GM18526 (cell line): ENCODE results near the gene ROBO2.

Experiments
- POLR2A ChIP-seq: IDR thresholded peaks from 3 replicates; pipeline ENCODE4 v1.6.1; 2011; ENCODE audit not compliant: insufficient read length; ENCODE audit errors: extremely low read depth

Gene ROBO2

DNA sequence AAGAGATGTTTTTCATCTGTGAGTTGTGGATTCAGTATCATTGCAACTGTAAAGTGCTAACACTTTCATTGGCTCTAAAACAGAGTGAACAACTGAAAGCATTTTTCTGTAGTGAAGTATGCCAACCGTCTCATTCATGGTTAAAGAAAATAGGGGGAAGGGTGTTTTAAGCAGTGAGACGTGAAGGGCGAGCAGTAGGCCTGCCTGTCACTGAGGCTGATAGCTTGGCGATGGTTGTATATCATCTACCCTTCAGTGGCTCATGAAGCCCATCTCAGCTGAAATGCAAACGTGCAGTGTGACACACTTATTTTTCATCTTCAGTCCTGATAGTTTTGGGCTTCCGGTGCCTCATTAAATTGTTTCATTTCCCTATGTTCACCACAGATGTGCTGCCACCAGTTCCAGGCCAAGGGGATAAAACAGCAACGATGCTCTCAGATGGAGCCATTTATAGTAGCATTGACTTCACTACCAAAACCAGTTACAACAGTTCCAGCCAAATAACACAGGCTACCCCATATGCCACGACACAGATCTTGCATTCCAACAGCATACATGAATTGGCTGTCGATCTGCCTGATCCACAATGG lies 562.0 kb downstream of the ROBO2 start:
- no peak for TF ChIP-seq POLR2A

DNA sequence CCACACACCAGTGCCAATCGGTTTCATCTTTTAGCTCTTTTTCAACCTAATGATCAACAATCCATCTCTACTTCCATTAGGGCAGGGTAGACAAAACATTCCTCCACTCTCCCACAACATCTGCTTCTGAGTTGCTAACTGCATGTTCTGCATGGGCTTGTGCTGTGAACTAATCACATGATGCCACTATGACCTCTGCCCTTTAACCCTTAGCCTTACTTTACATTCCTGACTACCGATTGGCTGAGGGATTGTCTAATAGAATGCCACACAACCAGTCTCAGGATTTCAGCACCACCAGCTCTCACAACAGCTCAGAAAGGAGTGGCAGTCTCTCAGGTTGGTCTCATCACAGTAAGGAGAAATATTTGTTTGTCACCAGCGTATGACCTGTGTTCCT lies 562.8 kb downstream of the ROBO2 start:
- no peak for TF ChIP-seq POLR2A

DNA sequence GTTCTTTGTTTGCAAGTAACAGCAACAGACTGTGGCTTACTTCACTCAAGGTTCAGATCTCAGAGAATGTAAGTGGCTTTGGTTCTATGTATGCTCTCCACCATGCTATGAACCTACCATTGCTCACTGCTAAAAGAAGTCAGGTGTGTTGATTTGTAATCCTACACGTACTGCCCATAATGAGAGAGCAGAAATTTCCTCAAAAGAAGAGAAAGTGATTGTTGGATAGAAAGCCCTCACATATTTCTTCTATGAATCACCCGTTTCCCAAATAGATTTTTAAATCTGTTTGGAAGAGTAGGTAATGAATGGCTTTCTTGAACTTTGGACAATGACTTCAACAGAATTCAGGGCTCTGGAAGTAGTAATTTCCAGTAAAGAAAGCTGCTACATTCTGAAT lies 565.4 kb downstream of the ROBO2 start:
- no peak for TF ChIP-seq POLR2A

DNA sequence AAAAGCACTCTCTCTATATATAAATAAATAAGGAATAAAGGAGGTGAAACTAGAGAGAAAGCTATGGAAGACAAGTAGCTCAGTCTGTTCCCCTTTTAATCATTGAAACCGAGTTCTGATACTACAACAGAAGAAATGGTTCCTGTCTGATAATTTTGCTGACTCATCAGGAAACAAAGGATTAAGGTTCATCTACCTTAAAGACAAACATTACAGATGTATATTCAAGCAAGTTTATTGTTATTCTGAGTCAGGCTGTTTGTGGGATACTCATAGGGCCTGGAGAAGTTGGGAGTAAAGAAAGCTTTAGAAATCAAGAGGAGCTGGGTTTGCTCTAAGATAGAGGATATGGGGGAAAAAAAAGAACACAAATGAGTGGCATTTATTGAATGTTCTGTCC lies 566.0 kb downstream of the ROBO2 start:
- TF ChIP-seq POLR2A = no peak

DNA sequence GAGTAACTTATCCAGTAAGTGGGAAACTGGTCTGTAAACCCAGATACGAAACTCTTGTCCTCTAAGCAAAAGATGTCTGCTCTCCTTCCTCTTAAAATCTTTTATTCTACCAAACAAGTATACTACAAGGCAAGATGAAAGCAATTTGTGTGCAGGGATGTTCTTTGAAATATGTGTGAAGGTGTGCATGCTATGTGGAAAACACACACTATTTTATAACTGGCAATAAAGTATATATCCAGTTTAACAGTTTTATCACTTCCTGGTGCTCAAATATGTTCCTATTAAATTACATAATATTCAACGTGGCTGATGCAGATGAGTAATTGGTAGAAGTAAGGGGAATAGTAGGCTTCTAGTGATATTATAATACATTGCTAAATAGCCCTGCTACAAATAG lies 566.5 kb downstream of the ROBO2 start:
- TF ChIP-seq POLR2A = no peak

DNA sequence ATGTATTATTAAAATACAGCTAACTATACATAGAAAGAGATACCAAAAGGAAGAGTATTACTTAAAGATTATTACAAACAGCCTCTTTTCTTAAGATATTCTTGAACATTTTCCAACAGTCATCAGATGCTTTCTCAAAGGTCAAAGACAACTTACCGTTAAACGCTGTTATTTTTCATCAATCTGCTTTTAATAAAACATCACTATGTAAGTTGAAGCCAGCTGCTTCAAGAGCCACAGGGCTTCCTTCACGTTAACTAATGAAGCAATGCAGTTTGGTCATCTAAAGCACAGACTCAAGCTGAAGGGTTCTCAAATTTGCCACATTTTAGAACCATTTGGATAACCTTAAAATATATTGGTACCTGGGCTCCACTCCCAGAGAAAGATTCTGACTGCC lies 578.8 kb downstream of the ROBO2 start:
- TF ChIP-seq POLR2A = no peak

DNA sequence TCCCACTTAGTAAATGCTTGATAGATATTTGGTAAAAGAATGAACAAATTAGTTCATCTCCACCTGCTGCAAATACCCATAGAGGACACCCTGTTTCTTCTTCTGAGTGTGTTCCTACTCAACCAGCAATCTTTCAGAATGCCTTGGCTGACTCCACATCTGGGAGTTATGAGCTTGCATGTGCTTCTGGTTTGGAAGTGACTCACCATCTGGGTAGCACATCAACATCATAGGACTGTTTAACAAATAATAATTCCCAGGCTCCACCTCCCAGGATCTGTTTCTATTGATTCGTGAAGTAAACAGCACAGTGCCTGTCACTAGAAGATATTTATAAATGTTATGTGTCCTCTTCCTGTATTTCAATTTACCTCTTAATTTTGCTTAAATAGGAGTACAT lies 580.1 kb downstream of the ROBO2 start:
- no peak for TF ChIP-seq POLR2A

DNA sequence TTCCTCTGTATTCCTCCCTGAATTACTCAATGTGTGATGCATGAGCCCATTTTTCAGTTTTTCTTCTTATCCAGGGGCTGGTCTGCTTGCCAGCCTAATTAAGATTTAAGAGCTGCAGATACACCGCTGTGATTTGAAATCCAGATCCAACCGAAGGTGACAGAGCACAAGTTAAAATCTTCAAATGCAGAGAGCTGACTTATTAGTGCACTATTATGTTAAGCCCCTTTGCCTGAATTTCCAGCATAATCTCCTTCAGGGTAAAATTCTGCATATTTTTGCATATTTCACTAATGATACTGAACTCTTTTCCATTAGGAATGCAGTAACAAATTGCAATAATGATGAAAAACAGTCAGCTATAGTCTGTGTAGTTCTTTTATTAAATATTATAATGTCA lies 583.6 kb downstream of the ROBO2 start:
- no peak for TF ChIP-seq POLR2A

DNA sequence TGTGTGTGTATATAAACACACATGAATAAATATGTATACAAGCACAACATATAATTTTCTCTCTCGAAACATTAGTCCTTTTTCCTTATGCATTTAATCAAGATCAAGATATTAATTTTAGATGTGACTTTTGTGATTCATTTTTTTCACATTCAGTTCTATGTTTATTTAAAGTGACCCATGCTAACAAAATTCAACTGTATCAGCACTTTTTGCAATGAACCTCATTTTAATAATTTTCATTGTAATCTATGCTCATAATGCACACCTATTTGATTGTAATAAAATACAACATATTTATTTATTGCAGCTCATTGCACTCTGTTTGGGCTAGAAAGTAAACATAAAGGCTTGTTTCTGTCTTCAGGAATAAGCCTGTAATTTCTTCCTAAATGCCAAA lies 586.3 kb downstream of the ROBO2 start:
- no peak for TF ChIP-seq POLR2A

DNA sequence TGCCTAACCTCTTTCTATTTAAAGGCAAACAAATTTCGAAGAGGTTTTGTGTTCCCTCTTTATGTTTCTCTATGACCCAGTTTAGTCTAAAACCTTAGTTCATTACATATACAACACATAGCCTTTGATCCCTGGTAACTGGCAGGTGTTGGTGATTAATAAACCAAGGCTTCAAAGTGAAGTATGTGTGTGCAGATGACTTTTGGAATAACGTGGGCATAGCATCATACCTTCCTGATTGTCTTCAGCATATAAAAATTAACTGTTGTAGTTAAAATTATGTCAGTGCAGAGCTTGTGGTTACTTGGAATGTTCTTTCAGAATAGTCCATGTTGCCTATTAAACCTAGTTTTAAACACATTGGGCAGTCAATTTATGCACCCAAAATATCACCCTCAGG lies 608.3 kb downstream of the ROBO2 start:
- no peak for TF ChIP-seq POLR2A

DNA sequence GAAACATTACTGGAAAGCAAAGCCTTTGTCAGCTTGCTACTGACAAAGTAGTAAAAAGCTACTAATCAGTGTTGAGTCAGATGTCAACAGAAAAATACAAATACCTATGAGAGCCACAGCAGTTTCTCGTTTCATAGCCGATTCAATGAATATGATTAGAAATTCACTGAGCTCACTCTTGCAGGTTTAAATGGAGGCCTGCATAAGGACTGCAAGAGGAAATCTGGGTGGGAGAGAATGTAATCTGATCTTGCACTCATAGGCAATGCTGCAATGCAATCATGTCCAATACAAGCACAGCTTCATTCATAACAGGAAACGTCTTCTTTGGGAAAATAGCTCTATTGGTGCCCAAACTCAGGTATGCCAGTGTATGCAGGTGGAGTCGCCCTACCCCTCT lies 608.8 kb downstream of the ROBO2 start:
- no peak for TF ChIP-seq POLR2A

DNA sequence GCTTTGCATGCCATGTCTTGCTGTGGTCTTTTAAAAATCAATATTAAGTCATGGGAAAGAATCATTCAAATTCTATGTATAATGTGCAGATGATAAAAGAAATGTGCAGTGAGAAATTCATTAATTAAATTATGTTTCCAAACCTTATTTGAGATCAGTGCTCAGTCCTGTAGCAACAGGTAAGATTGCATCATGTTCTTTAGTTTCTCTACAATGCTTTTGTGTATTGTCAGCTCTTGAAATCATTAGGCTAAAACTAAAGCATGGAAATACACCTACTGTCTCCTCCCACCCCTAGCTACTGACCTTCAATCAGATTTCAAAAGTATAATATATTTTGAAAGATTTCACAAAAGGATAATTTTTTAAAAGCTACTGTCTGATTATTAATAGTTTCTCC lies 612.7 kb downstream of the ROBO2 start:
- no peak for TF ChIP-seq POLR2A

DNA sequence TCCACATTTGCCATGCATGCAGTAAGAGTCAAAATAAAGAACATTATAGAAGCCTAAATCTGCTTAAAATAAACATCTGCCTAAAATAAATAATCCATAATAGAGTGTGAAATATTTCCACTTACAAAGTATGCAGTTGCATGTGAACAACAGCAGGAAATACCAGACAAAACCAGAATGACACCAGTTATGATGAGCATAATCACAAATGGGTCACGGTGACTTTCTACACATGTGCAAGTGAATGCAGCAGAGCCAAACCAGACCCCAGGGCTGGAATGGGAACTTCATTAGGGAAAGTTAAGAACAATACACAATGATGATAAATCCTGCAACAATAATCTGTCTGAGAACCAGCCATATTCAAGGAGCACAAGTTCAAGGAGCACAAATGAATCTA lies 615.5 kb downstream of the ROBO2 start:
- TF ChIP-seq POLR2A = no peak

DNA sequence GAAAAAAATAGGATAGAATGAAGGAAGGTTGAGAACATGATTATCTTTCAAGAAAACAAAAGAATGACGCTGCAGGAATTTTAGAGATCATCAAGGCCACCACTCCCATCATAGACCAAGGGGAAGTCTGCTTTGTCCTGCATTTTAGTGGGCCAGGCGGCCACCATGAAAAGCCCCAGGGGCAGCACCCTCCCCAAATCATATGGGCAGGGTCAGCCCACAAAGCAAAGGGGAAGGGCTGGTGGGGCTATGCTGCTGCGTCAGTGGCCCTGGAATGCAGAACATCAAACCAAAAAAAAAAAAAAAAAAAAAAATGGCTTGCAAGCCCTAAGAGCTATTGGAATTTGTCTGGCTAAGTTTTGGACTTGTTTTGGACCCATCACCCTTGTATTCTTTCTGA lies 620.8 kb downstream of the ROBO2 start:
- TF ChIP-seq POLR2A = no peak

DNA sequence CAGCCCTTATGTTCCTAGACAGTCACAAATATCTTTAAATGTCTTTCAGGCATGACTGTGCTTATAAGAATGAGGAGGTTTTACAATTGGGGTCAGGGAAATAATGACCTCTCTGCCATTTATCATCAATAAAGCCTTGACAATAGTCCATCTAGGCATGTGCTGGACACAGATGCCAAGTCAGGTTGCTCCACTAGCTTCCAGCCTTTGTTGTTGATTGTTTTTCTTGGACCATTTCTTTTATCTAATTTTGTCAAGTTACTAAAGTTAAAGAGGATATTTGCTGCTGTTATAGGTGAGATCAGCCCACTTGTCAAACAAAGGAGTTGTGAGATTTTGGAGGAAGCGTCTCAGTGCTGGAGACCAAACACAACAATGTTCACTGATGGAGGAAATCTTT lies 628.0 kb downstream of the ROBO2 start:
- no peak for TF ChIP-seq POLR2A

DNA sequence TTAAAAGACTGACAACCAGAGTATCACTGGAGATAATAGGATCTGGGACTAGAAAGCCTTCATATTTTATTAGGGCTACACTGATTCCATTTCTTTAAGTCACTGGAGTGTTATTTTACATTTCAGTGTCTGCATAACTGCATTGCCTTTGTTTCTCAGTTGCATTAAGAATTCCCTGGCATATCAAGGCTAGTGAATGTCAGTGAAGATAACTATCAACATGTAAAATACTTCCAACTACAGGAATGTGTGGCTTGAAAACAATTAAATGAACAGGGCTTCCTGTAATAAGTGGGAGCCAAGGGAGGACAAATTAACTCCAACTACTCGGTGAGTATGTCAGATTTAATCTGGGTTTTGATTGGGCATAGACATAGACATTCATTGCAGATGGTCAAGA lies 628.5 kb downstream of the ROBO2 start:
- TF ChIP-seq POLR2A = no peak

DNA sequence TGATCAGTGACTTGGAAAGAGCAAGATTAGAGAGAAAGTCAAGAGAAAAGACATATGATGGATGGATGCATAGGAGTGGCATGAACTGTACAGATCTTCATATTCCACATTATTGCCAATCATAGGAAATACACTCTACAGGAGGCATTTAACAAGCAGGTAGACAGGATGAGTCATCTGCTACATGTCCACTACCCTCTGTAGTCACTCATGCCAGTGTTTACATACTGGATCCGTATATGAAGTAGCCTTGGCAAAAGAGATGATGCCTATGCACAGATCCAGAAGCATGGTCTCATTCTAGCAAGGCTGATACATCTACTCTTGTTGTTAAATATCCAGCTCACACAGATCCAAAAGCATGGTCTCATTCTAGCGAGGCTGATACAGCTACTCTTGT lies 632.1 kb downstream of the ROBO2 start:
- TF ChIP-seq POLR2A = no peak

DNA sequence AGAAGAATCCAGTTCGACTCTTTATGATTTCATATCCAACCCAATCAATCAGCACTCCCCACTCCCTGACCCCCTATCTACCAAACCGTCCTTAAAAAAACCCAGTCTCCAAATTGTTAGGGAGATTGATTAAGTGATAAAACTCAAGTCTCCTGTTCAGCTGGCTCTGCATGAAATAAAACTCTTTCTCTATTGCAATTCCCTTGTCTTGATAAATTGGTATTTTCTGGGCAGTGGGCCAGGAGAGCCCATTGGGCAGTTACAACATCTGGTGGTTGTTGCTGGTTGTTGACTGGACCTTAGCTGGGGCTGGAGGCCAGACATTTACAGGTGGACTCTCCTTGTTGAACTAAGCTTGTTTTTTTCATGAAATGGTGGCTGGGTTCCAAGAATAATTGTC lies 642.3 kb downstream of the ROBO2 start:
- no peak for TF ChIP-seq POLR2A

DNA sequence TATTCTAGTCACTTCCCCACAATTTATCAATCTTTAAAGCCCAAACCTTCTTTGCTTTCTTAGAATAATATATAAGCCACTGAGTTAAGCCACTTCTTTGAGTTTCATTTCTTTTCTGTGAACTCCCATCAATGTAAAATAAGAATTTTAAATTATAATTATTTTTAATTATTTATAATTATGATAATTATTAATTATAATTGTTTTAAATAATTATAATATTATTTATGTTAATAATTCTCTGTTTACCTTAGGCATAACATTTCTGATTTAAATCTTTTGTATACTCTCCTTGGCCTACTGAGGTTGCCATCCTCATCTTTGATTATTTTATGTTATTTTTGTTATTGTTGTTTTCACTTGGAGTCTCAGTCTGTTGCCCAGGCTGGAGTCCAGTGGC lies 644.2 kb downstream of the ROBO2 start:
- TF ChIP-seq POLR2A = no peak

DNA sequence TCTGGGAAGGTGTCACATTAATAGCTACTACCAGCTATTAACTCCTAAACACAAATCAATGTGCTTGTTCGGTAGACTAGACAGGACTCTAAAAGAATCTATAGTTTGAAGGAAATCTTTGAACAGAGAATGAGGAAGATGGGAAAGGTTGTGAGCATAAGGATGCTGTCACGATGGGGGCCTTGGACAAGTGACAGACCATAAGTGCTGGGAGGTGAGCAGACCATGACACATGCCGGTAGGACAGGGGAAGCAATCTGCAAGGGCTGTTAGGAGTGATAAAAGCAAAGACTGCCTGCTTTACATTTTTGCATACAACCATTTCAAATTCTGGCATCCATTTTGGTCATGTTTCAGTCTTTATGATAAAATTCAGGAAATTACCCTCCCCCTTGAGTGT lies 645.8 kb downstream of the ROBO2 start:
- TF ChIP-seq POLR2A = no peak
